GM18519 (cell line): ENCODE measurements around the gene EXOC6.

Experiments used
- ATAC-seq: cut with Tn5 transposase; IDR thresholded peaks from one replicate; pipeline ENCODE4 v1.9.1; 2021; ENCODE audit warnings: mild to moderate bottlenecking, moderate library complexity; ENCODE audit not compliant: unreplicated experiment, low FRiP score

Gene EXOC6

GRCh38 chr10:92848441-92849233, at the start of gene EXOC6:
Gene EXOC6, plus strand, starts transcription at chr10:92848520. Its CDS starts 14 bp downstream, at chr10:92848534.
- peak; percentile 59 for ATAC-seq

GRCh38 chr10:92799568-92799967, 48.8 kb upstream of the EXOC6 start:
- no peak for ATAC-seq

GRCh38 chr10:92800134-92800733, 48.1 kb upstream of the EXOC6 start:
- no peak for ATAC-seq

- ATAC-seq: no peak
Measured at GRCh38 chr10:92801978-92802872, 46.1 kb upstream of the EXOC6 start.

GRCh38 chr10:92809840-92810239, 38.5 kb upstream of the EXOC6 start:
- ATAC-seq: no peak

- no peak for ATAC-seq
Measured at GRCh38 chr10:92810934-92811532, 37.3 kb upstream of the EXOC6 start.

GRCh38 chr10:92811986-92812385, 36.3 kb upstream of the EXOC6 start:
- no peak for ATAC-seq

GRCh38 chr10:92813979-92814378, 34.3 kb upstream of the EXOC6 start:
- no peak for ATAC-seq

GRCh38 chr10:92814790-92815189, 33.5 kb upstream of the EXOC6 start:
- no peak for ATAC-seq

- no peak for ATAC-seq
Measured at GRCh38 chr10:92816091-92816531, 32.2 kb upstream of the EXOC6 start.

- no peak for ATAC-seq
Measured at GRCh38 chr10:92822060-92822634, 26.2 kb upstream of the EXOC6 start.

- ATAC-seq: no peak
Measured at GRCh38 chr10:92822964-92823363, 25.4 kb upstream of the EXOC6 start.

- no peak for ATAC-seq
Measured at GRCh38 chr10:92826061-92826460, 22.3 kb upstream of the EXOC6 start.

GRCh38 chr10:92826504-92826903, 21.8 kb upstream of the EXOC6 start:
- no peak for ATAC-seq

GRCh38 chr10:92829042-92829785, 19.1 kb upstream of the EXOC6 start:
- ATAC-seq: no peak

- ATAC-seq: no peak
Measured at GRCh38 chr10:92829786-92830377, 18.4 kb upstream of the EXOC6 start.

GRCh38 chr10:92830478-92831389, 17.6 kb upstream of the EXOC6 start:
- ATAC-seq: no peak

- no peak for ATAC-seq
Measured at GRCh38 chr10:92832121-92832520, 16.2 kb upstream of the EXOC6 start.
